Spleen (tissue), 11 donors: ENCODE results near the gene TBX1. TPM values are rescaled to one million over a fixed set of nuclear protein-coding genes. Genes with fewer than 3 reads are reported as not detected.
A peak's percentile ranks its signal among the peaks of the same experiment; 100 is the strongest.

Source experiments
- DNase-seq: peaks from one replicate; pipeline ENCODE4 v3.0.0-alpha.2; 2020
- H3K27ac ChIP-seq, 8 donors: fragments of 200-600 bp; sonication (generic) in 7 of 8; 1 replicate in 4 of 8; 2 replicates in 4 of 8; pipeline versions ENCODE4 v1.5.0 to v1.8.0; 2016 to 2021; ENCODE audit warnings: inconsistent platforms in 4 of 8, mild to moderate bottlenecking in 4 of 8, moderate library complexity in 1 of 8
- H3K27me3 ChIP-seq, 7 donors: fragments of 200-600 bp; sonication (generic) in 6 of 7; replicated peaks in 1 of 7; 1 replicate in 4 of 7; 2 replicates in 3 of 7; pipeline versions ENCODE4 v1.5.0 to v1.8.0; 2016 to 2021; ENCODE audit warnings: inconsistent platforms in 3 of 7, mild to moderate bottlenecking in 1 of 7
- H3K36me3 ChIP-seq, 6 donors: fragments of 200-600 bp; sonication (generic) in 5 of 6; 1 replicate in 4 of 6; 2 replicates in 2 of 6; pipeline versions ENCODE4 v1.5.0 to v1.8.0; 2016 to 2021; ENCODE audit warnings: inconsistent platforms in 2 of 6
- H3K4me1 ChIP-seq, 6 donors: fragments of 200-600 bp; sonication (generic) in 5 of 6; 1 replicate in 3 of 6; 2 replicates in 3 of 6; pipeline versions ENCODE4 v1.5.0 to v1.8.0; 2016 to 2021; ENCODE audit warnings: inconsistent platforms in 3 of 6
- H3K4me3 ChIP-seq, 8 donors: fragments of 200-600 bp; sonication (generic) in 7 of 8; 1 replicate in 4 of 8; 2 replicates in 4 of 8; pipeline versions ENCODE4 v1.5.0 to v1.8.0; 2016 to 2021; ENCODE audit warnings: inconsistent platforms in 4 of 8, mild to moderate bottlenecking in 4 of 8, moderate library complexity in 2 of 8
- H3K9me3 ChIP-seq, 8 donors: fragments of 200-600 bp; sonication (generic) in 7 of 8; 1 replicate in 4 of 8; 2 replicates in 4 of 8; pipeline versions ENCODE4 v1.5.0 to v1.8.0; 2016 to 2021; ENCODE audit warnings: inconsistent platforms in 4 of 8
- POLR2A ChIP-seq, 3 donors: fragments of 450-650 bp; IDR thresholded peaks; one replicate each; pipeline ENCODE4 v1.5.1; 2017; ENCODE audit warnings: antibody characterized with exemption in 3 of 3, mild to moderate bottlenecking in 1 of 3
- POLR2AphosphoS5 ChIP-seq, 3 donors: sonication (generic); formaldehyde crosslinking; IDR thresholded peaks; one replicate each; pipeline ENCODE4 v1.5.1; 2017; ENCODE audit warnings: antibody characterized with exemption in 3 of 3
- WGBS, 5 donors: extraction: QIAGEN DNeasy Blood & Tissue Kit in 3 of 5; methylation state at CpG; one replicate each; pipeline versions ENCODE4 v1.1.5 to v1.1.7; 2013 to 2018; 5-methylcytosine and 5-hydroxymethylcytosine counted together
- intact Hi-C: fragments of 100-400 bp; cut with DNase I; formaldehyde crosslinking; loops from one replicate; pipeline ENCODE4 v1.15.0; 2023; ENCODE audit warnings: low total_unique reads
- polyA plus RNA-seq, 3 donors: library from polyadenylated mRNA; stranded (reverse); fragments of 200-250 nt; gene quantifications; one replicate each; pipeline ENCODE4 v1.2.1, GENCODE V29; 2013
- total RNA-seq, 7 donors: library from RNA; depleted of rRNA in 3 of 7; stranded (reverse); fragments of >200 nt in 3 of 7; fragmentation: NEBNext Ultra II Directional in 4 of 7; extraction: Animal tissue kit (Norgen Biotek cat#: 25700) in 4 of 7; gene quantifications; one replicate each; pipeline versions ENCODE4 v1.1.0 to v1.2.1, GENCODE V29; 2016 to 2021
- TF ChIP-seq, protein P1 (sequence below), 11 experiments: fragments of 200-600 bp in 7 of 11; fragments of 450-650 bp in 4 of 11; sonication (generic) in 4 of 11; IDR thresholded peaks in 8 of 11; conservative IDR thresholded peaks in 3 of 11; 1 replicate in 7 of 11; 2 replicates in 4 of 11; pipeline versions ENCODE4 v1.4.0 to v1.8.0; 2016 to 2021; ENCODE audit warnings: antibody characterized with exemption in 11 of 11, inconsistent platforms in 4 of 11, mild to moderate bottlenecking in 1 of 11
- donor health status: healthy with polysubstance abuse.
- donor health status: DM: no; HTN: no; CAD: no; lungs with moderate emphysema.
- donor health status: DM: no; HTN: no; CAD: no.
- donor health status: Bipolar disorder and iron deficiency.
- donor health status: healthy.
- donor health status: DM: no; HTN: no; CAD: no.
- donor health status: DM: yes; HTN: yes; CAD: no.

The TBX1 gene
- total and polyA plus RNA-seq, 10 donors: 0.17 to 10.5 (median 0.70) TPM

DNA sequence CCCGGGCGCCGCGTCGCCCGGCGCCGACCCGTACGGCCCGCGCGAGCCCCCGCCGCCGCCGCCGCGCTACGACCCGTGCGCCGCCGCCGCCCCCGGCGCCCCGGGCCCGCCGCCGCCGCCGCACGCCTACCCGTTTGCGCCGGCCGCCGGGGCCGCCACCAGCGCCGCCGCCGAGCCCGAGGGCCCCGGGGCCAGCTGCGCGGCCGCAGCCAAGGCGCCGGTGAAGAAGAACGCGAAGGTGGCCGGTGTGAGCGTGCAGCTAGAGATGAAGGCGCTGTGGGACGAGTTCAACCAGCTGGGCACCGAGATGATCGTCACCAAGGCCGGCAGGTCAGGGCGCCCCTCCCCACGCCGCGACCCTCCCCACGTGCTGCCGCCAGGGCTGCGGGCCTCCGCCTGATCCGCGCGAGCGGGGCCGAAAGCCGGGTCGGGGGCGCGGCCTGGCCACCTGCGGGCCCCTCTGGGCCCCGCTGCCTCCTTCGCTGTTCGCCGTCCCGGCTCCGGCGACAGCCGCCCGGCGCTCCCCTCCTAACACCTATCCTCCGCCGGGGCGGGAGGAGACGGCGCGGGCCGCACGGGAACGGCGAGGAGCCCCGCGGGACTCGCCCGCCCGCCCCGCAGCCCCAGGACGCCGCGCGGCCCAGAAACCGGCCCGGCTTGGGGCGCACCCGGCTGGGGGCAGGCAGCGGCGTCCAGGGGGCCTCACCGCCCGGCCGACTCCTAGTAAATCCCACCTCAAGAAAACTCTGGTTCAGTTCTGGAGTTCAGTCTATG is 560 bp downstream of the TBX1 start:
- TF ChIP-seq POLR2AphosphoS5 (IDR thresholded peaks at IDR 0.05) (no peak), POLR2A (IDR thresholded peaks at IDR 0.05) (no peak)
- TF ChIP-seq, protein P1, sequence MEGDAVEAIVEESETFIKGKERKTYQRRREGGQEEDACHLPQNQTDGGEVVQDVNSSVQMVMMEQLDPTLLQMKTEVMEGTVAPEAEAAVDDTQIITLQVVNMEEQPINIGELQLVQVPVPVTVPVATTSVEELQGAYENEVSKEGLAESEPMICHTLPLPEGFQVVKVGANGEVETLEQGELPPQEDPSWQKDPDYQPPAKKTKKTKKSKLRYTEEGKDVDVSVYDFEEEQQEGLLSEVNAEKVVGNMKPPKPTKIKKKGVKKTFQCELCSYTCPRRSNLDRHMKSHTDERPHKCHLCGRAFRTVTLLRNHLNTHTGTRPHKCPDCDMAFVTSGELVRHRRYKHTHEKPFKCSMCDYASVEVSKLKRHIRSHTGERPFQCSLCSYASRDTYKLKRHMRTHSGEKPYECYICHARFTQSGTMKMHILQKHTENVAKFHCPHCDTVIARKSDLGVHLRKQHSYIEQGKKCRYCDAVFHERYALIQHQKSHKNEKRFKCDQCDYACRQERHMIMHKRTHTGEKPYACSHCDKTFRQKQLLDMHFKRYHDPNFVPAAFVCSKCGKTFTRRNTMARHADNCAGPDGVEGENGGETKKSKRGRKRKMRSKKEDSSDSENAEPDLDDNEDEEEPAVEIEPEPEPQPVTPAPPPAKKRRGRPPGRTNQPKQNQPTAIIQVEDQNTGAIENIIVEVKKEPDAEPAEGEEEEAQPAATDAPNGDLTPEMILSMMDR (IDR thresholded peaks at IDR 0.05 in 8 of 11, conservative IDR thresholded peaks at IDR 0.05 in 3 of 11): no peak
- Histone ChIP-seq H3K9me3 (no peaks in the 10 kb centered on the region), H3K27ac (no peak overlapping the region), H3K27me3 (peaks cover 9 to 98% (median 88%) of the 10 kb centered on the region in 7 donors), H3K4me1 (peaks cover 13 to 65% (median 52%) of the 10 kb centered on the region in 6 donors), H3K36me3 (no peaks in the 10 kb centered on the region), H3K4me3 (peak overlapping the region in 3 of 8 donors; percentile 21 to 57 (median 21))
- WGBS, 5 donors: 6 to 30% (median 11%) methylated on average over 26 to 117 of the region's 117 CpGs
- intact Hi-C loops: no loop called here
- DNase-seq: no peak

DNA sequence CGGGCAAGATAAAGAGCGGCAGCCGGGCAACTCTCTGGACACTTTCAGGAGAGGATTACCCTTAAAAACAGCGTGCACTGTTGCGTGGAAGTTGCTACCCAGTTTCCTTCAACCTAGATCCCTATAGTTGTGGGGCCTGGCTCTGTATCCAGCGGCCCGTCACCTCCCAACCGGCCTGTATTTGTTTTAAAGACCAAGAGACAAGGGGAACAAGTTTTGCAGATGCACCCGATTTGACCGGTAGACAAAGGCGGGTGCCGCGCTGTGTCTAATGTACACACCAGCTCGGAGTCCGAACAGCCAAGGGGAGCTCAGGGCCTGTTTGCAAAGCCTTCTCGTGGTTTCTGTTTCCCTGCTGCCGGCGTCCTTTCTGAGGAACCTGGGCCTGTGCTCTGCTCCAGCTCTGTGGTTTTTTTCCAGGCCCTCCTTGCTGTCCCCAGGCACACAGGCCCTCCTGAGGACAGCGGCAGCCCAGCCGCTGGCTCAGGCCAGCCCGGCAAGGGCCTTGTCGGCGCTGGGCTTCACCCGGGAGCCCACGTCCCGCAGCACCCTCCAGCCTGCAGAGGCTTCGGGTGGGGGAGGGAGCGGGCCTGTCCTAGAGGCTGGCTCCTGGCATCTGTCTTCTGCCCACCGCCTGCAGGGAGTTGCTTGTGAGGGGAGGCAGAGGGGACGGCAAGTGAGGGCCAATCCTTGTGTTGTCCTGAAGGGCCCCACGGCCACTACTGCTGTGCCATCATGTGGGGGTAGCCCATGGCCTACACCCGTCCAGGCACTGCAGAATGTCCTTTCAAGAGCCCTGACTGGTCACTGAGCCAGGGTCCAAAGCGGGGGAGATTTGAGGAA is 1.4 kb downstream of the TBX1 start:
- 74 to 81% (median 81%) methylated on average over 29 to 33 of the region's 33 CpGs for WGBS, 5 donors
- Histone ChIP-seq H3K4me1 (peaks cover 6 to 65% (median 52%) of the 10 kb centered on the region in 6 donors), H3K9me3 (no peaks in the 10 kb centered on the region), H3K27ac (no peak overlapping the region), H3K36me3 (no peaks in the 10 kb centered on the region), H3K4me3 (no peak overlapping the region), H3K27me3 (peaks cover 9 to 98% (median 88%) of the 10 kb centered on the region in 7 donors)
- intact Hi-C loops: no loop called here
- DNase-seq: no peak
- no peak for TF ChIP-seq POLR2AphosphoS5 (IDR thresholded peaks at IDR 0.05)
- TF ChIP-seq, protein P1 (IDR thresholded peaks at IDR 0.05 in 8 of 11, conservative IDR thresholded peaks at IDR 0.05 in 3 of 11): no peak
- TF ChIP-seq POLR2A (IDR thresholded peaks at IDR 0.05): no peak

DNA sequence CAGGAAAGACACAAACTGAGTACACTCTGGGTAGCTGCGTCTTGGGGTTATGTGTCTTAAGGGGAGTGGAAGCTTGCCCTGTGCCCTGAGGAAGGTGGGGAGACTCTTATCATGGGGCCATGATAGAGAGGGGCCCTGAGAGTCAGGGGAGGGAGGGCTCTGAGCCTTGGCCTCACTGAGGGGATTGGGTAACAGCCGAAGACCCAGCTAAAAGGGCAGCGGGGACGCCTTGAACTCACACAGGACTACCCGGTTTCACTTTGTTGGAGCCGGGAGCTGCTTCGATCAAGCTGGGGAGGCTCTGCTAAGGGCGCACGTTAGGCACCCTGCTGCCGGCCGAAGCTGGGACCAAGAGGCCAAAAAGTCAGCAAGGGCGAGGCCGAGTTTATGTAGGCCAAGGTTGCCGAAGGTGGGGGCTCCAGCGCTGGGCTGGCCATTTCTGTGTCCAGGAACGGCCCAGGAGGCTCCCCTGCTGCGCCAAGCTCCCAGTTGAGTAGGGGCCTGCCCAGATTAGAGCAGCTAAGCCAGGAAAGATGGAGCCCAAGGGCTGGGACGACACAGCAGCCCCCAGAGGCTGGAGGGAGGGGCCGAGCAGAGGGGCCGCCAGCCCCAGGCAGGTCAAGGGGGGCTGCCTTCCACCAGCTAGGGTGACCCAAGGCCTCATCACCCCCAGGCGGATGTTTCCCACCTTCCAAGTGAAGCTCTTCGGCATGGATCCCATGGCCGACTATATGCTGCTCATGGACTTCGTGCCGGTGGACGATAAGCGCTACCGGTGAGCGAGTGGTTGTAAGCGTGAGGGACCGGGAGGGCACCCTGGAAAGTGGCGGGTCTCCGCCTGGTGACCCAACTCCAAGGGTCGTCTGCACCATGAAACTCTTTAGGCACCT is 2.2 kb downstream of the TBX1 start:
- DNase-seq: no peak
- TF ChIP-seq POLR2A (IDR thresholded peaks at IDR 0.05) (no peak), POLR2AphosphoS5 (IDR thresholded peaks at IDR 0.05) (no peak)
- TF ChIP-seq, protein P1 (IDR thresholded peaks at IDR 0.05 in 8 of 11, conservative IDR thresholded peaks at IDR 0.05 in 3 of 11): no peak
- peaks cover 9 to 98% (median 90%) of the 10 kb centered on the region in 7 donors for H3K27me3 ChIP-seq
- intact Hi-C loops: no loop called here
- H3K9me3 ChIP-seq: no peaks in the 10 kb centered on the region
- no peak overlapping the region for H3K4me3 ChIP-seq
- H3K4me1 ChIP-seq: peaks cover 4 to 66% (median 53%) of the 10 kb centered on the region in 6 donors
- no peaks in the 10 kb centered on the region for H3K36me3 ChIP-seq
- WGBS, 5 donors: 79 to 87% (median 82%) methylated on average over 18 to 34 of the region's 34 CpGs
- H3K27ac ChIP-seq: no peak overlapping the region
